Measurements from ENCODE around the gene ENC1.
A peak's percentile ranks its signal among the peaks of the same experiment; 100 is the strongest.
"Not testable (repeated sequence)": the region's sequence is repeated elsewhere in the genome, so short reads cannot be mapped to it uniquely, and the experiment has no call there.

ENC1 gene, protein sequence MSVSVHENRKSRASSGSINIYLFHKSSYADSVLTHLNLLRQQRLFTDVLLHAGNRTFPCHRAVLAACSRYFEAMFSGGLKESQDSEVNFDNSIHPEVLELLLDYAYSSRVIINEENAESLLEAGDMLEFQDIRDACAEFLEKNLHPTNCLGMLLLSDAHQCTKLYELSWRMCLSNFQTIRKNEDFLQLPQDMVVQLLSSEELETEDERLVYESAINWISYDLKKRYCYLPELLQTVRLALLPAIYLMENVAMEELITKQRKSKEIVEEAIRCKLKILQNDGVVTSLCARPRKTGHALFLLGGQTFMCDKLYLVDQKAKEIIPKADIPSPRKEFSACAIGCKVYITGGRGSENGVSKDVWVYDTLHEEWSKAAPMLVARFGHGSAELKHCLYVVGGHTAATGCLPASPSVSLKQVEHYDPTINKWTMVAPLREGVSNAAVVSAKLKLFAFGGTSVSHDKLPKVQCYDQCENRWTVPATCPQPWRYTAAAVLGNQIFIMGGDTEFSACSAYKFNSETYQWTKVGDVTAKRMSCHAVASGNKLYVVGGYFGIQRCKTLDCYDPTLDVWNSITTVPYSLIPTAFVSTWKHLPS

DNA sequence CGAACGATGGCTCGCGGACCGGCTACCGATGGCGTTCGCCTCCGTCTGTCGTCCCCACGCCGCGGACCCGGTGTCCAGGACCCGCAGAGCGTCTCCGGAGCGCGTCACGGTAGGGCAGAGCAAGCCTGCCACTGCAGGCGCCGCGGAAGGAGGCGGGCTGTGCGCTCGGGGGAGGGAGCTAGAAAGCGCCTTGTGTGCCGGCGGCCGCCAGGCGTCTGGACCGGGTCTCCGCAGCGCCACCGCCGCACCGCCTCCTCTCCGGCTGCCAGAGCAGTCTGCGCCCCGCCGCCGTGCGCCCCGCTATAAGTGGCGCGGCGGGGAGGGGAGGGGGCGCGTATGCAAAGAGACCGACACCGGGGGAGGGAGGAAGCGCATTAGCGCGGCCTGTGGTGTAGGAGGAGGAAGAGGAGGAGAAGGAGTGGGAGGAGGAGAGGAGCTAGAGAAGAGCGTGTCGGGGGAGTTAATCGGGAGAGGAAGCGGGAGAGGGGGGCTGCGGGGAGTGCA is at the start of gene ENC1:
TSS of gene ENC1 (minus strand) at position 279 of the 504 bp plus-strand sequence. CDS start 4,243 bp downstream, outside the sequence.
- DNase-seq = peak; percentile 84

DNA sequence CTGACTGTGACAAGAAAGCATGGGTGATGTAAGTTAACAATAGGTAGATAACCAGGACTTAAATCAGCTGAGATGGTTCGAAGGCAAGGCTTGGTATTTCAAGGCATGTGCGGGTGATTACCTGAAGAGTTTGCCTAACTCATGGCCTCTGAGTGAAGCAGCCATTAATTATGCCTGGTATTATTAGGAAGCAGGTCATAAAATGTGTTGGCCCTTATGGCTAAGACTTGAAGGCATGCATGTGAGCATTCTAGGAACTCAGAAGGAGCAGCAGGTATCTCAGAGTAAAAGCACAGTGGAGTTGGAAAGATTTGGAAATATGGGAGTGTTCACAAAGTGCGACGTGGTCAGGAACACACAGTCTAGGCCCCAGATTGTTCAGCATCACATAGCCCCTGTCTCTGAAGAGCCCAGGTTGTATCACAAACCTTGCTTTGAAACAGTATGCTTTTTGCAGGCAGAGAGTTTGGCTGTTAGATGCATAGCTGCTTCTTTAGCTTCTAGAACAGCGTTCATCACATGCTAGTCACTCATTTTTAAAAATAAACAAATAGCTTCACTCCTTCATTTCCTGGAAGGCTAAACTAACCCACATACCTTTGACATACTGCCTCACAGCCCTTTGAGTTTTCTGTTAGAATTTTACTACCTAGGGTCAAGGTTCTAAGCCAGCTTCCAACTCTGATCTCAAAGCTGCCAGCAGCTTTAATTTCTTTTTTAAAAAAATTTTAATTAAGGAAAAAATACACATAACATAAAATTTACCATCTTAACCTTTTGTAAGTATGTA is 46.6 kb upstream of the ENC1 start:
- no peak for DNase-seq

DNA sequence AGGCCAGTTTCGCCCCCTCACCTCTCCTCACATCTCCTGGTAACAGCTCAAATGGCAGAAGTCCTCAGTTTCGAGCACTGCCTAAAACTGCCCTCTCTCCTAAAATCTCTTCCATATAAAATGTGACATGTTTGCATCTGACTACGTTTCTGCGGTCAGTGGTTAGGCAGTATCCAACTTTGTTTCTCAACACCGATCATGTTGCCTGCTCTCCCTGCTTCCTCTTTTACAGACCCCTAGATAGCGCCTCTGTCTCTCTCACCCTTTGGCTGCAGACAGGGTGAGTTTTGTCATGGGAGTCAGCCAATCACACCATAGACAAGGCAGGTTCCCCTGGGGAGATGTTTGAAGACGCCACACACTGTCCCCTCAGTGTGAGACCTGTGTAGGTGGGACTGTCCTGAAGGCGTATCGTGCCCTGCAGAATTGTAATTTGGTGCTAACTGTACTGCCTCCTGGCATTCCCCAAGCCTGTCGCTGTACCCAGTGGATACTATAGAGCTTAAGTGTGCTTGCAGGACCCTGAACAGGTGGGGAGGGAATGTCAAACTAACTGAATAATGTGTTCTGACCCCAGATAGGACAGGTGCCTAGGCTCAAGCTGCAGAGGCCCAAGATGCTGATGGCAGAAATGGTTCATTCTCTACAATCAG is 45.6 kb upstream of the ENC1 start:
- DNase-seq = peak; percentile 3

DNA sequence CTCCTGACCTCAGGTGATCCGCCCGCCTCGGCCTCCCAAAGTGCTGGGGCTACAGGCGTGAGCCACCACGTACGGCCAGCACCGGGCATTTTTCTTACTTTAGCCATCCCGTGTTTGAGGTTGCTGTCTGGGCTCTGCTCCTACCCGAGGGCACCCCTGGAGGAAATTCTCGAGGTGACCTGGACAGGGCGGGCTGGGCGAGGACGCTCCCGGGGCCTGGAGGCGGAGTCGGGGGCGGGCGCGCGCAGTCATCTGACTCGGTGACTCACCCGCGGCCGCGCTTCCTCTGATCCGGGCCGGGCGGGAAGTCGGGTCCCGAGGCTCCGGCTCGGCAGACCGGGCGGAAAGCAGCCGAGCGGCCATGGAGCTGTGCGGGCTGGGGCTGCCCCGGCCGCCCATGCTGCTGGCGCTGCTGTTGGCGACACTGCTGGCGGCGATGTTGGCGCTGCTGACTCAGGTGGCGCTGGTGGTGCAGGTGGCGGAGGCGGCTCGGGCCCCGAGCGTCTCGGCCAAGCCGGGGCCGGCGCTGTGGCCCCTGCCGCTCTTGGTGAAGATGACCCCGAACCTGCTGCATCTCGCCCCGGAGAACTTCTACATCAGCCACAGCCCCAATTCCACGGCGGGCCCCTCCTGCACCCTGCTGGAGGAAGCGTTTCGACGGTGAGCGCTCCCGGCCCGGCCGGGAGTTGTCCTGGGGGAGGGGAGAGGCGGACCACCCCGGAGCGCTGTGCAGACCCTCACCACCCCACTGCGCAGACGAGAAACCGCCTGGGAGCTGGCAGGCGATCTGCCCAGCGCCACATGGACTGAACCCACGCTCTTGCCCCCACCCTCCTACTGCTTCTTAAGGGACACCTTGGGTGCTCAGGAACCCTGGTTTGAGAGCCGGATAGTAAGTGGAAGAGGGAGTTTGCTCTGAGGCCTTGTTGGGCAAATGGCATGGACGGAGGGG is 44.6 kb upstream of the ENC1 start, which contains the start of gene HEXB:
TSS of gene HEXB (plus strand) at position 334 of the 952 bp plus-strand sequence. CDS start at position 362, 28 bp downstream.
- peak; percentile 90 for DNase-seq

GRCh38 chr5:74679966-74680365 is 39.4 kb upstream of the ENC1 start:
- DNase-seq = no peak

- DNase-seq = not testable (repeated sequence)
These were observed 38.8 kb upstream of the ENC1 start for GRCh38 chr5:74679300-74679699.

GRCh38 chr5:74678123-74678522 is 37.6 kb upstream of the ENC1 start:
- not testable (repeated sequence) for DNase-seq

DNA sequence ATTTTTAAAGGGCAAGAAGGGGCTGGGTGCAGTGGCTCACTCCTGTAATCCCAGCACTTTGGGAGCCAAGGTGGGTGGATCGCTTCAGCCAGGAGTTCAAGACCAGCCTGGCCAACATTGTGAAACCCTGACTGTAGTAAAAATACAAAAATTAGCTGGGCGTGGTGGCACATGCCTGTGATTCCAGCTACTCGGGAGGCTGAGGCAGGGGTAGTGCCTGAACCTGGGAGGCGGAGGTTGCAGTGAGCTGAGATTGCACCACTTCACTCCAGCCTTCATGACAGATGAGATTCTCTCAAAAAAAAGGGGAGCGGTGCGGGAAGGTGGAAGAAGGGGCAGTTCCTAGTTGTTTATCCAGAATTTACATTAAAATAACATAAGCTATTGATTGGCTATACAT is 35.9 kb upstream of the ENC1 start:
- not testable (repeated sequence) for DNase-seq

- no peak for DNase-seq
These were observed 32.7 kb upstream of the ENC1 start for GRCh38 chr5:74673011-74673790.

DNA sequence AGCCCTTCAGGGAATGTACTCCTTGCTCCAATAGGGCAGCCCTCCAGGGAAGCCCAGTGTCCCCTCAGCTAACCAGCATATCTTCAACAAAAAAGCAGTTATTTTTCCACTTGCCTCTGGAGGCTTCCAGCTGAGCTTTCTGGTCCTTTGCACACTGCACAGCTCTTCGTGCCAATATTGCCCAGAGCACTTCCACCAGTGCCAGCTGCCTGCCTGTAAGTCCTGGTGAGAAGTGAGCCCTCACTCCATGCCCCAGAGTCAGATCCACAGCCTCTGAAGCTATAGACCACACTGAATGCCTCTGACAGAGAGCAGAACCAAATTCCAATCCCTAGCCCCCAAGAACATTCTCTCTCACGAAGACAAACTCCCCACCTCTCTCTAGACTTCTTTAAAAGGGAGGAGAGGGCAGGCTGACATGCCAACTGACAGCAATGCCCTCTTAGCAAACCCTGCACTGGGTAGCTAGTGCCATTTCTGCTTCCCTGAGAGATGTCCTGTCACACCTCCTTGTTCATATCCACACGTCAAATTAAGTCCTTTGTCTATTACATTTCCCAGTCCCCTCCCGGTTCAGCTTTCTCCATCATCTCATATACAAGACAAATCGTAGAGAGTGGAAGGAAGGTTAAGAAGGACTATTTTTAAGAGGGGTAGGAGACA is 31.8 kb upstream of the ENC1 start:
- no peak for DNase-seq

- DNase-seq = no peak
These were observed 30.0 kb upstream of the ENC1 start for GRCh38 chr5:74670396-74671038.

- no peak for DNase-seq
These were observed 29.3 kb upstream of the ENC1 start for GRCh38 chr5:74669821-74670220.

- DNase-seq = no peak
These were observed 26.9 kb upstream of the ENC1 start for GRCh38 chr5:74667396-74667795.

DNA sequence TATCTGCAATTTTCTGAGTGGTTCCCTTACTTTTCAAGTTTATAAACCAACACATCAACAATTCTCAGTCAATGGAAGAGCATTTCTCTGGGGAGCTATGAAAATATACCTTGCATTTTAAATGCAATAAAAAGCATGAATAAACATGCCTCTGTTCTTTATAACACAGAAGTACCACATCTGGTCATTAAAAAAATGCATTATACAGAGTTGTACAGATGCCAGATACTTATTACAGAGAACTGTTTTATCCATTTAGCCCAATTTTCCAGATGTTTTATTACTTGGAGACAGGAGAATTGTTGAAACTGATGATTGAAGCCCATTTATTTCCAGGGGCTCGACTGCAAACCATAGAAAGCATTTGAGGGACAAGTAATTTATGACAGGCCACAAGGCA is 25.3 kb upstream of the ENC1 start:
- DNase-seq = no peak

GRCh38 chr5:74665273-74665672 is 24.7 kb upstream of the ENC1 start:
- DNase-seq = no peak

DNA sequence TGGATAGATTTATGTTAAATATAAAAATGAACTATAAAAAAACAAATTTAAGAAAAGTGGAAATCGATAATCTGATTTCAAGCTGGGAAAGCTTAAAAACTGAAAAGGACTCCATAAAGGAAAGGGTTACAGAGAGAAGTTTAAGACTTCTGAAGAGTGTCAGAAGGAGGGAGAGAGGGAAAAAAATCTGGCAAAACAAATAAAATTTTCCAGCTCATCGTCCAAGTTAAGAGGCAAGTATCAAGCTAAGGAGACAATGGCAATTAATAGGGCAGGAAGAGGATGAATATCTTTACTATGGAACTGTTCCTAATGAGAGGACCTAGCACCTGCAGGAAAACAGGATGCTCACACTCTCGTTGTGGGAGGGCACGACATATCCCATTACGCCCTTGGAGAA is 24.0 kb upstream of the ENC1 start:
- no peak for DNase-seq

DNA sequence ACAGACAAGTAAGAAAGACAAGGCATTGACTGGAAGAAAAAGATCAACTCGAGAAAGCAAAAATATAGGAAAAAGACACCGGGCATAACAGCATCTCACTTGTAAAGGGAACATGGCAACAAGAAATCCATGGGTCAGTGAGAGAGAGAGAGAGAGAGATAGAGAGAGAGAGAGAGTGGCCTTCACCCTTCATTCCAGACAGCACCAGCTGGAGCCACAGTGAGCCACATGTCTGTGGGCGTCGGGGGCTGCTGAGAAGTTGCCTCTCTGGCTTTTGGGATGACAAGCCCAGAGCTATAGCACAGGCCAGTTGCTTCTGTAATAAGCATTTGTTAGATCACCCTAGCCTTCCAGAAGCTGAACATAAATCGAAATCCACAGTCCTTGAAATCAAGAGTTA is 20.3 kb upstream of the ENC1 start:
- DNase-seq = no peak

DNA sequence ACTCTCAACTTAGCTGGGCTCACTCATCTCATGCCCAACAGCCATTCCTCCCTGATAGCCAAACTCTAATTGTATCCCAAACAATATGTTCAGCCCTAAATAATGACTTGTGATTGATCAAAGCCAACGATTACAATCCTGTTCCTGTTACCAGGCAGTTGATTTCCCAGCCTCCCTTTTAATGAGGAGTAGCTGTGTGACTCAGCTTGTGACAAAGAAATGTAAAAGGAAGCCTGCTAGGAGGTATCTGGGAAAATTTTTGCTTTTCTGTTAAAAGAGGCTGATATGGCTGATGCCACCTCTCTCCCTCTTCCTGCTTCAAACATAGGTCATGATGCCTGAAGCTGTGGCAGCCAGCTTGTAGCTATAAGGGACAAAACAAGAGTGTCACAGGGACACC is 19.6 kb upstream of the ENC1 start:
- DNase-seq = no peak

- DNase-seq = no peak
These were observed 18.6 kb upstream of the ENC1 start for GRCh38 chr5:74659172-74659571.

GRCh38 chr5:74657165-74657564 is 16.6 kb upstream of the ENC1 start:
- no peak for DNase-seq

Data from CD4-positive, alpha-beta T cell treated with Interleukin-6 for 4 hours (primary cell).